ENCODE measurements around the gene GPX4.
"Not testable (repeated sequence)": the region's sequence is repeated elsewhere in the genome, so short reads cannot be mapped to it uniquely, and the experiment has no call there.

Gene GPX4

GRCh38 chr19:1103132-1103707 lies 574 bp upstream of the GPX4 start:
- DNase-seq, result no peak

GRCh38 chr19:1104311-1105007 lies 665 bp downstream of the GPX4 start:
- DNase-seq, result peak; percentile 69 to 91 (median 91)

DNA sequence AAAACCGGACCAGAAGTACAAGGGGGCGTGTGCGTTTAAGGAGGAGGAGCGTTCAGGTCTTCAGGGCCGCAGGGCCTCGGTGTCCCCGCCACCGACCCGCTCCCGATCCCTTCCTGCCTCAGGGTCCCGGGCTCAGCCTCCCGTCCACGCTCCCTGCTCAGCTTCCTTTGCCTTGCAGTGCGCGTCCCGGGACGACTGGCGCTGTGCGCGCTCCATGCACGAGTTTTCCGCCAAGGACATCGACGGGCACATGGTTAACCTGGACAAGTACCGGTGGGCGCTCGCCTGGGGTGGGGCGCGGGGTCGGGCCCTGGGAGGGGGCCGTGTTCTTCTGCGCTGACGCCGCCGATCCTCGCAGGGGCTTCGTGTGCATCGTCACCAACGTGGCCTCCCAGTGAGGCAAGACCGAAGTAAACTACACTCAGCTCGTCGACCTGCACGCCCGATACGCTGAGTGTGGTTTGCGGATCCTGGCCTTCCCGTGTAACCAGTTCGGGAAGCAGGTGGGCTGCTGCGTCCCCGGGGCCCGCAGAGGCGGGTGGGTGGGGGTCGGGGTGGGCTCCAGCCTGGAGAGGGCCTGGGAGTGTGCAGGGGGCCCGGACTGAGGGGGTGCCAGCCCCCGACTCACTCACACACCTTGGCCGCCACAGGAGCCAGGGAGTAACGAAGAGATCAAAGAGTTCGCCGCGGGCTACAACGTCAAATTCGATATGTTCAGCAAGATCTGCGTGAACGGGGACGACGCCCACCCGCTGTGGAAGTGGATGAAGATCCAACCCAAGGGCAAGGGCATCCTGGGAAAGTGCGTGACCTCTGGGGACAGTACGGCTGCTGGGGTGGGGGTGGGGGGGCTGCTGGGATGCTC lies 1.4 kb downstream of the GPX4 start:
- peak; percentile 28 to 86 (median 81) for DNase-seq

- no peak for DNase-seq
Observed at GRCh38 chr19:1105873-1106840, 2.4 kb downstream of the GPX4 start.

DNA sequence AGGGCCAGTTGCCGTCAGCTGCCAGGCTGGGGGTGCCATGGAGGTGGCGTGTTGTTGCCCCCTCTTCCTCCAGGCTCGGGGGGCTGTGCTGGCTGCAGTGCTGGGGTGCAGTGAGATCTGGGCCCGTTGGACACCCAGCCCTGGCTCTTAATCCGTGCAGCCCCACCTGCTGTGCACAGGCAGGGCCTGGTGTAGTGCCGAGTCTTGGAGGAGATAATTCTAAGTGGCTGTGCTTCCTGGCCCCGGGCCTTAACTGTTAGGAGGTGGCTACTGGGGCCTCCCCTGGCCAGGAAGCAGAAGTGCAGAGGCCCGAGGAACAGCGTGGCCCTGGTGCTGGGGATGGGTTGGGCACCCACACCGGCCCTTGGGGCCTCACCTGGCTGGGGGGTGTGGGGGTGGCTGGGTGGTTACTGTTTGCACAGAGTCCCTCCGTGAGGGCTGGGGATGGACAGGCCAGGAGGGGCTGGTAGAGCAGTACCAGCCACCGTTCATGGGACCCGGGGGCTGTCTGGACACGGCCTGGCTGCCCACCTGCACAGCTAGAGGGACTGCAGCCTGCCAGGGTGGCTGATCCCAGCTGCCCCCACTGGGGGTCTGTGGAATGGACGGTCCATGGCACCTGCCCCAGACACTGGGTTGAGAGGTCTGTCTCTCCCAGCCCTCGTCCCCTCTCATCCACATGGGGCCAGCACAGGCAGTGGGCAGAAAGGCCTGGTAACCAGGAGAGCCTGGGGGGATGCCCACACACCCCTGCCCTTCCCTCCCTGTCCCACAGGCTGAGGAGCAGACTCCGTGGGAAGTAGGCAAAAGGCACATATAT lies 3.3 kb downstream of the GPX4 start:
- no peak for DNase-seq

DNA sequence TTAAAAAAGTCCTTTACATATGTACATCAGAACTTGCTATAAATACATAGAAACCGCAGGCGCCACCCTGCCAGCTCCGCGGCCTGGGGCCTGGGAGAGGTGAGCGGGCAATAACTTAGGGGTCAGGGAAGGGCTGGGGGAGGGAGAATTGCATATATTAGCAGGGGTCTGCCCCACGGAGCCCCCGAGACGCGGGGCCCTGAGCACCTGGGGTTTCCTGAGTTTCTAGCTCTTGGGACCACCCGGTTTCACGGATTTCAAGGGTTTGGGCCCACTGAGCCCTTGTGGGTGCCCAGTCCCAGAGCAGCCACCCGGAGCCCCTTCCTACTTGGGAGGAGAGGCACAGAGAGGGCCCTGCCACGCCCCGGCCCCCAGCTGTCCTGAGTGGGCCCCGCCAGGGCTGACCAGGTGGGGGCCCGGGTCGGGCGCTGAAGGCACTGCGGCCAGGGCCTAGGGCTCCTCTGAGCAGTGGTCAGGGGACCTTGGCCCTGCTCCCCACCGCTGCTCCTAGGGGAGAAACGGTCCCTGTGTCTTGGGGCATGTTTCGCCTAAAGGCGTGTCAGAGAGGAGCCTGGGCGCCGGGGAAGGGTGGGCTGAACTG lies 4.0 kb downstream of the GPX4 start:
- DNase-seq, result no peak

- DNase-seq, result no peak
Observed at GRCh38 chr19:1108291-1109031, 4.7 kb downstream of the GPX4 start.

DNA sequence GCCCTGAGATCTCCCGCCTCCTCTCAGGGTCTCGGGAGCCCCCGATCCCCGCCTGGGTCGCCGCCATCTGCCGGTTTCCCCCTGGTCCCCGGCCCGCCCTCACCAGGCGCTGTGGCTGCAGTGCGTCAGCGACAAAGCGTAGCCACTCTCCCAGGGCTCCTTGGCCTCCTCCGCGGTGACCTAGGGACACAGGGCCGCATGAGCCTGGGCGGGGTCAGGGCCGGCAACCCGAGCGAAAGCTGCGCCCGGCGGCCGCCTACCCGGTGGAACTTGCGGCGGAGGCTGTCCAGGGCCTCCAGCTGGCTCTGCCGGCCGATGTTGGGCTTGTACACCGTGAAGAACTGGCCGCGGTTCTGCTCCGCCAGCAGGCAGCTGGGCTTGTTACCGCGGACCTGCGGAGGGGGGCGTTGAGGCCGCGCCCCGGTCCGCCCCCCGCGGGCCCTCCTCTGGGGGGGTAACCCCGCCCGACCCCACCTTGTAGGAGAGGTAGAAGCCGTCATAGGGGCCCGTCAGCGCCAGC lies 5.3 kb downstream of the GPX4 start:
- no peak for DNase-seq

- DNase-seq, result no peak
Observed at GRCh38 chr19:1109697-1110671, 6.2 kb downstream of the GPX4 start.

- no peak for DNase-seq
Observed at GRCh38 chr19:1110809-1111640, 7.2 kb downstream of the GPX4 start.

- DNase-seq, result no peak
Observed at GRCh38 chr19:1111641-1112267, 8.0 kb downstream of the GPX4 start.

- DNase-seq, result no peak
Observed at GRCh38 chr19:1112268-1113029, 8.7 kb downstream of the GPX4 start.

- peak; percentile 95 to 97 (median 96) for DNase-seq
Observed at GRCh38 chr19:1113030-1113985, 9.5 kb downstream of the GPX4 start.

GRCh38 chr19:1113986-1114483 lies 10.2 kb downstream of the GPX4 start:
- no peak for DNase-seq

GRCh38 chr19:1114728-1115127 lies 10.9 kb downstream of the GPX4 start:
- not testable (repeated sequence) for DNase-seq

All from NCI-H1417 (cell line).